GM19372 (cell line): ENCODE results near the gene HEBP1.

Experiments
- ATAC-seq: cut with Tn5 transposase; IDR thresholded peaks from one replicate; pipeline ENCODE4 v1.9.1; 2021; ENCODE audit warnings: mild to moderate bottlenecking, low read depth, moderate library complexity; ENCODE audit not compliant: unreplicated experiment

Gene HEBP1

GRCh38 chr12:13024531-13024916, 24.5 kb upstream of the HEBP1 start:
- no peak for ATAC-seq

- ATAC-seq: no peak
Observed at GRCh38 chr12:13023811-13024530, 23.9 kb upstream of the HEBP1 start.

GRCh38 chr12:13022851-13023271, 22.8 kb upstream of the HEBP1 start:
- no peak for ATAC-seq

- ATAC-seq: no peak
Observed at GRCh38 chr12:13011098-13011497, 11.0 kb upstream of the HEBP1 start.

GRCh38 chr12:13008741-13009380, 8.8 kb upstream of the HEBP1 start:
- no peak for ATAC-seq

GRCh38 chr12:13007496-13008233, 7.6 kb upstream of the HEBP1 start:
- ATAC-seq: no peak

DNA sequence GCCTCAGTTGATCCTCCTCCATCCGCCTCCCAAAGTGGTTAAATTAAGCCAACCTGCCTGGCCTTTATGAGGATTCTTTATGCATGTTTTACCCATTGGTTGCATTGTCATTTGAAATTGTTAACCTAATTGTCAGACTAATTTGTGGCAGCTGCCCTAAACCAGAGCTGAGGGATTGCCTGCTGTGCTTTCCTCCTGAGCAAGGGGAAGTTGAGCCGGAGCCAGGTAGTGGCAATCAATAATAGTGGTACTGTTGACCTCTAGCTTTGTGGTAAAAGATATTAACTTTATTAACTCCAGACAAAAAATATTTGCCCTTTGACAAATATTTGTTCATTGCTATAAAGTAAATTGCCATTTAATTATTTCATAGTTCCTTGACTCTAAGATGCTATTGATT, 5.6 kb upstream of the HEBP1 start:
- ATAC-seq: no peak

- no peak for ATAC-seq
Observed at GRCh38 chr12:13004986-13005385, 4.9 kb upstream of the HEBP1 start.

GRCh38 chr12:13004361-13004760, 4.3 kb upstream of the HEBP1 start:
- ATAC-seq: no peak

GRCh38 chr12:13002301-13003097, 2.4 kb upstream of the HEBP1 start:
- no peak for ATAC-seq

GRCh38 chr12:13001775-13002040, 1.6 kb upstream of the HEBP1 start:
- ATAC-seq: no peak

GRCh38 chr12:13000925-13001774, 1.1 kb upstream of the HEBP1 start:
- ATAC-seq: peak; percentile 18

GRCh38 chr12:13000616-13000924, 505 bp upstream of the HEBP1 start:
- peak; percentile 38 for ATAC-seq

- ATAC-seq: no peak
Observed at GRCh38 chr12:12999271-12999958, 650 bp downstream of the HEBP1 start.

GRCh38 chr12:12998248-12998647, 1.8 kb downstream of the HEBP1 start:
- ATAC-seq: no peak

- ATAC-seq: no peak
Observed at GRCh38 chr12:12997734-12998133, 2.3 kb downstream of the HEBP1 start.

DNA sequence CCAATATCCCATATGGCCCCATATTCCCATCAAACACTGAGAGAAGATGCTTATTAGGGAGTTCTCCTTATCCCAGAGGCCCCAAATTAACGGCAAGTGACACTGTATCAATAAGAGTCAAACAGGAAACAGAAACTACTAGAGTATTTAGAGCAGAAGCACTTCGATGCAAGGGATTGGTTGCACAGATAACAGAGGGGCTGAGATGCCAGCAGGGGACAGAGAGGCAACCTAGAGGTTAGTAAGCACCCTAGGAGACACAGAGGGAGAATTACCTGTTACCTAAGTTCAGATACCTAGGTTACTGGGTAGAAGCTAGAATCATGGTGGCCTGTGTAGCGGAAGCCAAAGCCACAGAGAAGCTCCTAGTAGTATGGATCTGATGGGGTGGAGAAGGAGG, 2.9 kb downstream of the HEBP1 start:
- ATAC-seq: no peak

GRCh38 chr12:12996209-12996608, 3.9 kb downstream of the HEBP1 start:
- no peak for ATAC-seq

- no peak for ATAC-seq
Observed at GRCh38 chr12:12995088-12995487, 5.0 kb downstream of the HEBP1 start.

GRCh38 chr12:12993367-12993766, 6.7 kb downstream of the HEBP1 start:
- no peak for ATAC-seq
